H1 (cell line): ENCODE data around the gene CDH16. TPM values are rescaled to one million over a fixed set of nuclear protein-coding genes. Genes with fewer than 3 reads are reported as not detected.

Source experiments
- CTCF ChIA-PET: fragments of 300-600 bp; sonication (Branson Sonifier 250); formaldehyde crosslinking; loops from one replicate; lab custom pipeline; 2021; ENCODE audit not compliant: partially characterized antibody; lab: Charles Lee
- POLR2A ChIA-PET: fragments of 300-600 bp; sonication (Branson Sonifier 250); formaldehyde crosslinking; loops from one replicate; lab custom pipeline; 2021; ENCODE audit warnings: inconsistent platforms; ENCODE audit not compliant: partially characterized antibody; lab: Charles Lee
- DNase-seq, 2 experiments: peaks; one replicate each; pipeline versions ENCODE4 v3.0.0 to v3.0.0-alpha.2; 2010 to 2022; ENCODE audit warnings: low spot score in 2 of 2, low read depth in 1 of 2, mixed read lengths in 1 of 2
- FAIRE-seq: peaks from 2 replicates; lab custom pipeline; 2011; peaks lifted over from hg19 to GRCh38; lab: Jason Lieb, UNC
- H2AFZ ChIP-seq: 2 replicates; pipeline ENCODE4 v1.8.1; 2012; ENCODE audit warnings: low read length, inconsistent platforms
- H2AK5ac ChIP-seq: 2 replicates; pipeline ENCODE4 v1.6.1; 2013; ENCODE audit warnings: low read depth, low read length
- H2BK120ac ChIP-seq: replicated peaks from 2 replicates; pipeline ENCODE3; 2013; ENCODE audit warnings: low read depth, low read length, inconsistent platforms
- H2BK12ac ChIP-seq: 2 replicates; pipeline ENCODE4 v1.6.1; 2013; ENCODE audit warnings: low read depth, low read length
- H2BK15ac ChIP-seq: 2 replicates; pipeline ENCODE4 v1.6.1; 2013; ENCODE audit warnings: low read length
- H2BK20ac ChIP-seq: 2 replicates; pipeline ENCODE4 v1.6.1; 2013; ENCODE audit warnings: low read length
- H2BK5ac ChIP-seq: 2 replicates; pipeline ENCODE4 v1.6.1; 2013; ENCODE audit warnings: low read depth, low read length
- H3K14ac ChIP-seq: 2 replicates; pipeline ENCODE4 v1.6.1; 2013; ENCODE audit warnings: inconsistent platforms; ENCODE audit not compliant: insufficient read length
- H3K18ac ChIP-seq: 2 replicates; pipeline ENCODE4 v1.6.1; 2013; ENCODE audit warnings: low read length; ENCODE audit errors: extremely low read depth
- H3K23ac ChIP-seq: 2 replicates; pipeline ENCODE4 v1.6.1; 2013; ENCODE audit warnings: inconsistent platforms; ENCODE audit not compliant: insufficient read length
- H3K23me2 ChIP-seq: 2 replicates; pipeline ENCODE4 v1.6.1; 2013; ENCODE audit warnings: low read depth, low read length
- H3K27ac ChIP-seq: 2 replicates; pipeline ENCODE4 v1.6.1; 2011; ENCODE audit warnings: low read depth, low read length, inconsistent platforms
- H3K27me3 ChIP-seq, 4 experiments: replicated peaks in 1 of 4; 1 replicate in 1 of 4; 2 replicates in 3 of 4; pipeline versions ENCODE4 v1.6.1 to v1.8.1; 2011 to 2013; ENCODE audit warnings: low read length in 3 of 4, mild to moderate bottlenecking in 3 of 4, inconsistent platforms in 2 of 4, mixed read lengths in 2 of 4, moderate library complexity in 1 of 4; ENCODE audit not compliant: control insufficient read depth in 3 of 4, insufficient read depth in 3 of 4; ENCODE audit errors: extremely low read depth in 1 of 4
- H3K36me3 ChIP-seq, 4 experiments: 2 replicates each; pipeline versions ENCODE4 v1.6.1 to v1.8.1; 2011 to 2013; ENCODE audit warnings: mild to moderate bottlenecking in 4 of 4, low read length in 3 of 4, moderate library complexity in 2 of 4, control low read depth in 1 of 4, inconsistent platforms in 1 of 4; ENCODE audit not compliant: insufficient read depth in 4 of 4, control insufficient read depth in 2 of 4
- H3K4ac ChIP-seq: replicated peaks from 2 replicates; pipeline ENCODE3; 2013; ENCODE audit warnings: low read length, low read depth, mixed read lengths, inconsistent platforms; ENCODE audit not compliant: insufficient read length
- H3K4me1 ChIP-seq, 4 experiments: replicated peaks in 1 of 4; 1 replicate in 1 of 4; 2 replicates in 3 of 4; pipeline versions ENCODE4 v1.6.1 to v1.8.1; 2011 to 2013; ENCODE audit warnings: low read length in 3 of 4, inconsistent platforms in 2 of 4, mixed read lengths in 1 of 4; ENCODE audit not compliant: insufficient read depth in 4 of 4, control insufficient read depth in 3 of 4
- H3K4me2 ChIP-seq, 2 experiments: 2 replicates each; pipeline versions ENCODE4 v1.6.1 to v1.8.1; 2011 to 2013; ENCODE audit warnings: low read depth in 2 of 2, low read length in 2 of 2, control low read depth in 1 of 2, inconsistent platforms in 1 of 2, mild to moderate bottlenecking in 1 of 2; ENCODE audit not compliant: insufficient read depth in 1 of 2
- H3K4me3 ChIP-seq, 4 experiments: fragments of 200-600, 300-600 bp in 1 of 4; sonication (generic), shearing (Covaris generic), sonication (Bioruptor Twin) in 1 of 4; 2 replicates each; pipeline versions ENCODE4 v1.5.1 to v1.8.1; 2011 to 2016; ENCODE audit warnings: low read length in 4 of 4, low read depth in 3 of 4, control low read depth in 2 of 4, inconsistent platforms in 2 of 4, mild to moderate bottlenecking in 2 of 4, mixed read lengths in 1 of 4, moderate library complexity in 1 of 4; ENCODE audit not compliant: insufficient read depth in 2 of 4; ENCODE audit errors: extremely low read depth in 1 of 4
- H3K56ac ChIP-seq: replicated peaks from 2 replicates; pipeline ENCODE3; 2013; ENCODE audit warnings: low read depth, mild to moderate bottlenecking, mixed read lengths, low read length, inconsistent platforms; ENCODE audit not compliant: insufficient read length
- H3K79me1 ChIP-seq: 2 replicates; pipeline ENCODE4 v1.6.1; 2013; ENCODE audit warnings: low read depth, low read length, control low read depth
- H3K79me2 ChIP-seq, 2 experiments: 2 replicates each; pipeline versions ENCODE4 v1.6.1 to v1.8.1; 2012 to 2013; ENCODE audit warnings: low read length in 2 of 2, mild to moderate bottlenecking in 2 of 2, inconsistent platforms in 1 of 2; ENCODE audit not compliant: insufficient read depth in 2 of 2, control insufficient read depth in 1 of 2
- H3K9ac ChIP-seq, 4 experiments: replicated peaks in 1 of 4; 1 replicate in 1 of 4; 2 replicates in 3 of 4; pipeline versions ENCODE4 v1.6.1 to v1.8.1; 2011 to 2013; ENCODE audit warnings: low read depth in 3 of 4, low read length in 3 of 4, control low read depth in 2 of 4, mild to moderate bottlenecking in 2 of 4, moderate library complexity in 2 of 4, inconsistent platforms in 1 of 4; ENCODE audit errors: extremely low read depth in 1 of 4
- H3K9me3 ChIP-seq, 2 experiments: 2 replicates each; pipeline versions ENCODE4 v1.6.1 to v1.8.1; 2012 to 2013; ENCODE audit warnings: mild to moderate bottlenecking in 2 of 2, moderate library complexity in 2 of 2, control low read depth in 1 of 2, inconsistent platforms in 1 of 2, low read depth in 1 of 2, low read length in 1 of 2, mixed read lengths in 1 of 2; ENCODE audit not compliant: insufficient read depth in 2 of 2
- H4K20me1 ChIP-seq, 2 experiments: replicated peaks in 1 of 2; 2 replicates each; pipeline versions ENCODE3 to v1.8.1; 2011 to 2013; ENCODE audit warnings: inconsistent platforms in 2 of 2, low read length in 2 of 2, mild to moderate bottlenecking in 1 of 2; ENCODE audit not compliant: insufficient read depth in 2 of 2, control insufficient read depth in 1 of 2
- H4K5ac ChIP-seq: 2 replicates; pipeline ENCODE4 v1.6.1; 2013; ENCODE audit warnings: low read length, low read depth, mixed read lengths, inconsistent platforms; ENCODE audit not compliant: insufficient read length
- H4K8ac ChIP-seq: 2 replicates; pipeline ENCODE4 v1.8.0; 2013; ENCODE audit warnings: mild to moderate bottlenecking, moderate library complexity, low read length, inconsistent platforms; ENCODE audit not compliant: insufficient read depth; ENCODE audit errors: extremely low read depth
- H4K91ac ChIP-seq: replicated peaks from 2 replicates; pipeline ENCODE3; 2013; ENCODE audit warnings: low read length, mixed read lengths, inconsistent platforms; ENCODE audit not compliant: insufficient read length
- ATF2 ChIP-seq: IDR thresholded peaks from 2 replicates; pipeline ENCODE4 v1.6.1; 2012; ENCODE audit warnings: low read length, inconsistent platforms
- BRCA1 ChIP-seq: IDR thresholded peaks from 2 replicates; pipeline ENCODE4 v1.6.1; 2012; ENCODE audit warnings: low read depth, low read length, improper control_type of control experiment
- CREB1 ChIP-seq: IDR thresholded peaks from 2 replicates; pipeline ENCODE4 v1.6.1; 2012; ENCODE audit warnings: inconsistent platforms
- GTF2F1 ChIP-seq: IDR thresholded peaks from 2 replicates; pipeline ENCODE4 v1.6.1; 2012; ENCODE audit warnings: low read depth, low read length, improper control_type of control experiment, borderline replicate concordance
- KDM4A ChIP-seq: IDR thresholded peaks from one replicate; pipeline ENCODE4 v1.7.1; 2012; ENCODE audit warnings: low read depth, mild to moderate bottlenecking, moderate library complexity, low read length, inconsistent platforms; ENCODE audit not compliant: severe bottlenecking
- KDM5A ChIP-seq: fragments of 200-600 bp; IDR thresholded peaks from 2 replicates; pipeline ENCODE4 v1.7.1; 2012; ENCODE audit warnings: mild to moderate bottlenecking, low read length, inconsistent platforms, mixed read lengths
- RAD21 ChIP-seq, 2 experiments: IDR thresholded peaks in 1 of 2; conservative IDR thresholded peaks in 1 of 2; 2 replicates each; pipeline ENCODE4 v1.6.1; 2011; ENCODE audit warnings: low read depth in 2 of 2, low read length in 2 of 2, improper control_type of control experiment in 1 of 2, inconsistent platforms in 1 of 2, mild to moderate bottlenecking in 1 of 2, moderate library complexity in 1 of 2
- RFX5 ChIP-seq: IDR thresholded peaks from 2 replicates; pipeline ENCODE4 v1.6.1; 2011; ENCODE audit warnings: low read depth, low read length, improper control_type of control experiment, borderline replicate concordance
- SP1 ChIP-seq: IDR thresholded peaks from 2 replicates; pipeline ENCODE4 v1.6.1; 2011; ENCODE audit warnings: low read depth, low read length
- TEAD4 ChIP-seq: IDR thresholded peaks from 2 replicates; pipeline ENCODE4 v1.6.1; 2012; ENCODE audit warnings: low read depth, low read length, inconsistent platforms, mixed read lengths
- YY1 ChIP-seq: IDR thresholded peaks from 2 replicates; pipeline ENCODE4 v1.6.1; 2011; ENCODE audit warnings: low read depth, mild to moderate bottlenecking, low read length
- WGBS, 2 experiments: shearing (Covaris generic) in 1 of 2; methylation state at CpG; one replicate each; pipeline versions ENCODE4 v1.1.6 to v1.1.7; 2013 to 2015; ENCODE audit warnings: low lambda C conversion rate in 2 of 2, mixed read lengths in 2 of 2, inconsistent platforms in 1 of 2, low coverage in 1 of 2, missing lambda C conversion rate in 1 of 2; ENCODE audit not compliant: insufficient replicate concordance in 2 of 2, insufficient coverage in 1 of 2, insufficient read length in 1 of 2; ENCODE audit errors: extremely low coverage in 1 of 2, missing lambda C conversion rate in 1 of 2; 5-methylcytosine and 5-hydroxymethylcytosine counted together
- polyA plus RNA-seq, 7 experiments: library from polyadenylated mRNA; depleted of rRNA in 3 of 7; stranded (reverse) in 5 of 7; unstranded in 2 of 7; fragments of >200 nt in 5 of 7; fragments of 200-250 nt in 2 of 7; gene quantifications; 1 replicate in 5 of 7; 2 replicates in 1 of 7; 4 replicates in 1 of 7; pipeline versions ENCODE4 v1.2.1 to v1.2.3, GENCODE V29; 2011 to 2013; ENCODE audit warnings: missing spikeins in 2 of 7, mixed read lengths in 2 of 7
- total RNA-seq: library from RNA; stranded (reverse); fragmentation: NEBNext Ultra II Directional; extraction: Animal tissue kit (Norgen Biotek cat#: 25700); gene quantifications from 2 replicates; pipeline ENCODE4 v1.2.1, GENCODE V29; 2021

The CDH16 gene
- total and polyA plus RNA-seq, 2 of the 8 experiments (the other 6 are each of a cell fraction or from before 2014, with no cell fraction given) = not detected

- Histone ChIP-seq H4K91ac (no peak overlapping the region), H4K5ac (no peak overlapping the region), H3K4me1 (peaks cover 0 to 10% (median 3%) of the 10 kb centered on the region in 4 experiments; a peak in 3 of 7 replicates), H3K14ac (no peak overlapping the region), H3K23me2 (peaks cover 8% of the 10 kb centered on the region; the same call in 1 of the 2 replicates), H2BK120ac (no peak overlapping the region), H3K18ac (no peak overlapping the region), H3K27me3 (peaks cover 0 to 3% (median 0%) of the 10 kb centered on the region in 4 experiments; a peak in 1 of 7 replicates), H3K56ac (no peak overlapping the region), H3K79me1 (peaks cover 12% of the 10 kb centered on the region), H2AK5ac (no peak overlapping the region), H2BK5ac (no peak overlapping the region), H3K9me3 (no peaks in the 10 kb centered on the region), H4K20me1 (peaks cover 7 to 15% of the 10 kb centered on the region in 2 experiments), H3K4me2 (no peak overlapping the region; a peak in 1 of 4 replicates), H3K23ac (peak overlapping the region; percentile 17), H3K36me3 (peaks cover 10 to 34% (median 22%) of the 10 kb centered on the region in 4 experiments), H3K9ac (no peak overlapping the region), H2BK12ac (no peak overlapping the region), H2BK15ac (no peak overlapping the region), H3K79me2 (peaks cover 0 to 30% of the 10 kb centered on the region in 2 experiments; a peak in 3 of 4 replicates), H3K4me3 (no peak overlapping the region), H3K27ac (no peak overlapping the region), H4K8ac (no peak overlapping the region), H2AFZ (no peak overlapping the region), H2BK20ac (no peak overlapping the region), H3K4ac (no peak overlapping the region)
- POLR2A ChIA-PET = interaction anchor here (0.6 to 3.0 kb wide), 2 partner anchors 54 to 131 kb away, joined by 3 to 8 read pairs; partner anchors contain the start of gene DYNC1LI2
- TF ChIP-seq RAD21 (IDR thresholded peaks at IDR 0.05 in 1 of 2, conservative IDR thresholded peaks at IDR 0.05 in 1 of 2; ENCODE audit: low read depth in 2 of 2, low read length in 2 of 2) (no peak), RFX5 (no peak), BRCA1 (no peak), ATF2 (no peak), SP1 (no peak), CREB1 (no peak), KDM4A (no peak), KDM5A (no peak), YY1 (no peak), GTF2F1 (no peak), TEAD4 (no peak)
- 95% methylated on average over 3 of the region's 3 CpGs; no CpG with 5 or more reads in 1 of the 2 experiments for WGBS, 2 experiments
- CTCF ChIA-PET = interaction anchor here (0.8 to 42.0 kb wide), 7 partner anchors 9 to 131 kb away, joined by 3 to 1009 read pairs (median 6); partner anchors contain the start of genes CDH16, DYNC1LI2 and RRAD
- DNase-seq (no peak), FAIRE-seq (no peak)
Observed at GRCh38 chr16:66882702-66883101, 36.0 kb downstream of the CDH16 start.
